SK-N-MC (cell line): ENCODE measurements around the gene NAGA.

Experiments used
- EZH2 ChIP-seq: fragments of 200-600 bp; sonication (generic); IDR thresholded peaks from one replicate; pipeline ENCODE4 v1.6.1; 2017; ENCODE audit warnings: antibody characterized with exemption
- POLR2AphosphoS5 ChIP-seq: IDR thresholded peaks from 2 replicates; pipeline ENCODE4 v1.6.1; 2012; ENCODE audit warnings: mild to moderate bottlenecking, low read depth, low read length, borderline replicate concordance

DNA sequence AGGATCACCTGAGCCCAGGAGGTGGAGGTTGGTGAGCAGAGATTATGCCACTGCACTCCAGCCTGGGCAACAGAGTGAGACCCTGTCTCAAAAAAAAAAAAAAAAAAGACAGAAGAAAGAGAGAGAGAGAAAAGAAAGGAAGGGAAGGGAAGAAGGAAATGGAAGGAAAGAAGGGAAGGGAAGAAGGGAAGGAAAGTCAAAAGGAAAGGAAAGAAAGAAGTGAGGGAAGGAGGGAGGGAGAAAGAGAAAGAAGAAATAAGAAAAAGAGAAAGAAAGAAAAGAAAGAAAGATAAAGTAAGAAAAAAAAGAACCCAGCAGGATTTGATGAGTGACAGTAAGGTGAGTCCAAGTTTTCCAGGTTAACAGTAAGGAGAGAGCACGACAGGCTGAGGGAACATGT lies 52.4 kb downstream of the NAGA start:
- no peak for TF ChIP-seq POLR2AphosphoS5
- no peak for TF ChIP-seq EZH2
